Measurements from ENCODE around the gene DISP3.

DISP3 gene

DNA sequence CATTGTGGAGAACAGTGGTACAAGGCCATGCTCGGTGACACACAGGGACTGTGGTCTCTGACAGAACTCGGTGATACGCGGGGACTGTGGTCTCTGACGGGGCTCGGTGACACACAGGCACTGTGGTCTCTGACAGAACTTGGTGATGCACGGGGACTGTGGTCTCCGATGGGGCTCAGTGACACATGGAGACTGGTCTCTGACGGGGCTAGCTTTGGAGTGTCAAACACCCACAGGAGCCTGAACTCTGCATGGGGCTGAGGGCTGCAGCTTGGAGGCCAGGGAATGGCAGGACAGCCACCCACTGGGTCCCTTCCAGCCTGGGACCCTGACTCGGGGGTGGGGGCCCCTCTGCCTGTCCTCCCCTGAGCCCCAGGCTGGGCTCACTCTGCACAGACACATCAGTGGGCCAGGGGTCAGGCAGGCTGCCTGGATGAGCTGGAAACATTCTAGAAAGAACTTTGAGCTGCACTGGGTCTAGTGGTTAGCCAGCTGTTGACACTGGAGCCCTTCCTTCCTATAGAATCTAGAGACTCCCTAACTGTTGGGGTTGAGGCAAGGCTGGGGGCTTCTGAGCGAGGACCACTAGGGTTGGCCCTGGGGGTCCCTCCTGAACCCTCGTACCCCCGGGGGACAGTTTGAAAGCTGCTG is 49.8 kb downstream of the DISP3 start:
- DNase-seq (ENCODE audit: low spot score) = no peak

DNA sequence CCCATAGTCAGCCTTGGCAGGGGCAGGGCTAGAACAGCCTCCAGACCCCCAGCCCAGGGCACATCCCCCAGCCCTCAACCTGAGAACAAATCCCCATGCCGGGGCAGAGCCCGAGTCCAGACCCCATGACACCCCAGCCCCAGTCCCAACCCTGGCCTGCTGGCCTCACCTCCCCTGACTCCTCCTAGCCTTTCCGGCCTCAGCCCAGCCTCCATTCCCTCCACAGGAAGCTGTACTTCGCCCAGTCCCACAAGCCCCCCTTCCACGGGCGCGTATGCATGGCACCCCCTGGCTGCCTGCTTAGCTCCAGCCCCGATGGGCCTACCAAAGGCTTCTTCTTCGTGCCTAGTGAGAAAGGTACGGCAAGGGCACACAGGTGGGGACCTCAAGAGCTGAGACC is 50.4 kb downstream of the DISP3 start:
- DNase-seq (ENCODE audit: low spot score) = no peak

DNA sequence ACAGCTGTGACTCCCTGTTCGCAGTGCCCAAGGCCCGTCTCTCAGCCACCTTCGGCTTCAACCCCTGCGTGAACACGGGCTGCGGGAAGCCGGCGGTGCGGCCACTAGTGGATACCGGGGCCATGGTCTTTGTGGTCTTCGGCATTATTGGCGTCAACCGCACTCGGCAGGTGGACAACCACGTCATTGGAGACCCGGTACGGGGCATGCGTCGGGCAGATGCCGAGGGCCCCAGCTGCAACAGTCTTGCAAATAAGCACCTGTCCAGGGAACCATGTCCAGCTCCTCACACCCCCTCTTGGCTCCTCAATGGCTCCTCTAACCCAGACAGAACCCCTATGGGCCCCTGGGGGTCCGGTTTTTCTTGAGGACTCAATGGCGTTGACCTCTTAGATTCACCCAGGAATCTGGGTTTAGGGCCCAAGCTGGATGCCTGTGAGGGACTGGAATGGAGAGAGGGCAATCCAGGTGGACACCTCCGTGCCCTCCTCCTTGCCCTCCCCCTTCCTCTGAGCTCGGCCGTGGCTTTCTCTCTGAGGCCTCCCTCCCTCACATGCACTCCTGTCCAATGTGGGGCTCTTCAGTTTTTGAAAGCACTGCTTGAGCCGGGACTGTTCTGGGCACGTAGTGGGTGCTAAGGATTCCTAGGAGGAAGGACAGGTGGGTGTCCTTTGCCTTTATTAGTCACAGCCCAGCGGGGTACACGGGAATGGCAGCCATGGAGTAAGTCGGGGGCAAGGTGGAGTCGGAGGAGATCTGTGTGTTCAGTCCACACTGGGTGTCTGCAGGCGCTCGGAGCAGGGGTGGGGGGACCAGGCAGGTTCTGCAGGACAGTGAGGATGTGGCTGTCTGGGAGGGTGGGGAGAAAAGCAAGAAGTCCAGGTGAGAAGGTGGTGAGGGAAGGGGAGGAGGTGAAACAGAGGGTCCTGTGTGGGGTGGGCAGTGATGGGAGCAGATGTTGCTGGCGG is 51.1 kb downstream of the DISP3 start:
- DNase-seq (ENCODE audit: low spot score) = no peak

DNA sequence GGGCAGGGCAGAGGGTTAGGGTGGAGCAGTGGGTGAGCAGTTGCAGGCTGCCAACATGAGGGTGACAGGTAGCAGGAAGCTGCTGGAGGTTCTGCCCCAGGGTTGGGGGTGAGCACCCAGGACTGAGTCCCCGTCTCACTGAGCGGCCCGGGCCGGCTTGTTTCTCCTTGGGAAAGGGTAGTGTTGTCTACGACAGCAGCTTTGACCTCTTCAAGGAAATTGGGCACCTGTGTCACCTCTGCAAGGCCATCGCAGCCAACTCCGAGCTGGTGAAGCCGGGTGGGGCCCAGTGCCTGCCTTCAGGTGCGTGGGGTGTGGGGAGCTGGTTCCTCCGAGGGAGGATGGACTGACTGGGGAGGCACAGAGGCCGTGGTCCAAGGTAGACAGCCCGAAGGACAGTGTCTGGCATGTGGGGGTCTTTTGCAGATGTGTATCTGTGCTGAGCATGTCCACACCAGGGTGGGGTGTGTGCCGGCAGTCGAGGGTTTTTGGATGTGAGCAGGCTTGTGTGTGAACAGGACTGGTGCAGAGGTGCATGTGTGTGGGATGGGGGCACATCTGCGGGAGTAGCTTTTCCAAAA is 51.9 kb downstream of the DISP3 start:
- DNase-seq (ENCODE audit: low spot score) = no peak

DNA sequence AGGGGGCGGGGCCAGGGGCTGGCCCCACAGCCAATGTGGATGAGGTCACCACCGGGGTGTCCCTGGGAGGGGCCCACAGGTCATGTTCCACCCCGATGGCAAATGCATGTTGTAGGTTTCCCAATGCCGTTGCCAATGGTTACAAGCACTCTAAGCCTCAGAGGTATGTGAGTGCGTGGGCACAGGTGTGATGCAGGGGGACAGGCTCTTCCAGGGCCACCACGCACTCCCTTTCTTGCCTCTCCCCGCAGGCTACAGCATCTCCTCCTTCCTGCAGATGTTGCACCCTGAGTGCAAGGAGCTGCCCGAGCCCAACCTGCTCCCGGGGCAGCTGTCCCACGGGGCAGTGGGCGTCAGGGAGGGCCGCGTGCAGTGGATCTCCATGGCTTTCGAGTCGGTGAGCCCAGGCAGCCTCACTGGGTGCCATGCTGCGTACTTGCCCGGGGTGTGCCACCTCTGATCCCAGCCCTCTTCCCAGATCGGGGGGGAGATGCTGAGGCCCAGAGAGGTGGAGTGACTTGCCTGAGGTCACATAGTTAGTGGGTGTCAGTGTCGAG is 52.4 kb downstream of the DISP3 start:
- no peak for DNase-seq (ENCODE audit: low spot score)

DNA sequence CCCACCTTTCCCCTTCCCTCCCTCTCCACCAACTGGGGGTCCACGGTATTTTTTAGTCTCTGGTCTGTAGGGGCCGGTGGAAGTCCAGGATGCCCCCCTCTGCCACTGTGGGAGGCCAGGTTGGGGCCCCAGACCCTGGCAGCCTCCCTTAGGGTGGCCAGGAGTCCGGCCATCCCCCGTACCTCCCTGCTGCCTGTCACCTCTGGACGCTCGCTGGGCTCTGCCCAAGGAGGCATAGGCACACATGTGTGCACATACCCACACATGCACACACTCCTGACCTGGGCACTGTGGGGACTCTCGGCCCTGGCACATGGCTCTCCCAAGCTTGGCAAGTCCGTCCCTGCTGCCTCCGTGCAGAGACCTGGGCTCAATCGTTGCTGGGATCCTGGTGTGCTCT is 53.0 kb downstream of the DISP3 start:
- no peak for DNase-seq (ENCODE audit: low spot score)

DNA sequence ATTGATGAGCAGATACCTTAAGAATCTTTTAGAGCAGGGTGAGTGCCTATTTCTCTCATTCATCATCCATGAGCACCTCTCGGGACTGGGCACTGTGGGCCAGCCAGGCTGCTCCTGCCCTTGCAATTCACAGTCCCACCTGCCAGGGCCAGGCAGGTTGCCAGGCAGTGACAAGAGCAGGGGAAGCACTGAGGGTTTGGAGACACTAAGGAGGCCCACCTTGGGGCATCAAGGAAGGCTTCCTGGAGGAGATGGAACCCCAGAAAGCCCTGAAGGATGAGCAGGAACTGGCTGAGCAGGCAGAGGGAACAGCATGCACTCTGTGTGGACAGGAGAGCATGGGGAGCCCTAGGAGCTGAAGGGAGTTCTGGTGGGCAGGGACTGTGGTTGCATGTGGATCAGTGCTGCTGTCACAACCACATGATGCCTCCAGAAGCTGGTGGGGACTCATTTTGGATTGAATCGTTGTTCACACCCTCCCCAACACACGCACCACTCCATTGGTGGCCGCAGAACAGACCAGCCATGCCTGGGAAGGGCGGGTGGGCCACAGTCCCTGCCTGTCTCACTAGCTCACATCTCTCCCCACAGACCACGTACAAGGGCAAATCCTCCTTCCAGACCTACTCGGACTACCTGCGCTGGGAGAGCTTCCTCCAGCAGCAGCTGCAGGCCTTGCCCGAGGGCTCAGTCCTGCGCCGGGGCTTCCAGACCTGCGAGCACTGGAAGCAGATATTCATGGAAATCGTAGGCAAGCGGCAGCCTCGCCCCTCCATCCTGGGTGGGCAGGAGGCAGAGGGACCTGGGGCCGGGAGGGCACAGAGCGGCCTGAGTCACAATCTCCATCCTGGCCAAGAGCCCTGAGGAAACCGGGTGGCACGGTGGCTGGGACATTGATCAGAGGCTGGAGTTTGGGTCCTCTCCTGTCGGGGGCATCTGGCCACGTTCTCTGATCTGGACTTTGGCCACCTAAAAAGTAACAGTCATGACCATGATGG is 55.1 kb downstream of the DISP3 start:
- no peak for DNase-seq (ENCODE audit: low spot score)

DNA sequence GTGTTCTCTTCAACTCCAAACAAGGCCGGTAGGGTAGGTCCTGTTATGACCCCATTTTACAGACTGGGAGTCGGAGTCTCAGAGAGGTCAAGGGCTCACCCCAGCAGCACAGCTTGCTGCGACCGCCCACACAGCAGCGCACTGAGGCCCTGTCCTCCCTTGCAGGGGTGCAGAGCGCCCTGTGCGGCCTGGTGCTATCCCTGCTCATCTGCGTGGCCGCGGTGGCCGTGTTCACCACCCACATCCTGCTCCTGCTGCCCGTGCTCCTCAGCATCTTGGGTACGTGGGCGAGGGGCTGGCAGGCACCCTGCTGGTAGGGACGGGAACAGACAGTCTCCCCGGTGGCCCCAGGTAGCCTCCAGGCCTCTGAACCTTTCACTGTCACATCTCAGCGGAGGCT is 55.9 kb downstream of the DISP3 start:
- DNase-seq (ENCODE audit: low spot score) = no peak

DNA sequence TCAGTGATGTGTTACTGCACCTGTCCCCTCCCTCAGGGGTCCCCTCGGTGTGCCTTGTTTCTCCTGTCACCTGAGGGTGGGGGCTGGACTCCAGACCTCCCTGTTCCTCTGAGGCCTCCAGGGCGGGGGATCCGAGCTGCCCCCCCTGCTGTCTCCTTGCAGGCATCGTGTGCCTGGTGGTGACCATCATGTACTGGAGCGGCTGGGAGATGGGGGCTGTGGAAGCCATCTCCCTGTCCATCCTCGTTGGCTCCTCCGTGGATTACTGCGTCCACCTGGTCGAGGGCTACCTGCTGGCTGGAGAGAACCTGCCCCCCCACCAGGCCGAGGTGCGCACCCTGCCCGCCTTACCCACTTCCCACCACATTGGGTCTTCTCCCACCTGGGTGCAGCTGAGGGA is 56.4 kb downstream of the DISP3 start:
- no peak for DNase-seq (ENCODE audit: low spot score)

DNA sequence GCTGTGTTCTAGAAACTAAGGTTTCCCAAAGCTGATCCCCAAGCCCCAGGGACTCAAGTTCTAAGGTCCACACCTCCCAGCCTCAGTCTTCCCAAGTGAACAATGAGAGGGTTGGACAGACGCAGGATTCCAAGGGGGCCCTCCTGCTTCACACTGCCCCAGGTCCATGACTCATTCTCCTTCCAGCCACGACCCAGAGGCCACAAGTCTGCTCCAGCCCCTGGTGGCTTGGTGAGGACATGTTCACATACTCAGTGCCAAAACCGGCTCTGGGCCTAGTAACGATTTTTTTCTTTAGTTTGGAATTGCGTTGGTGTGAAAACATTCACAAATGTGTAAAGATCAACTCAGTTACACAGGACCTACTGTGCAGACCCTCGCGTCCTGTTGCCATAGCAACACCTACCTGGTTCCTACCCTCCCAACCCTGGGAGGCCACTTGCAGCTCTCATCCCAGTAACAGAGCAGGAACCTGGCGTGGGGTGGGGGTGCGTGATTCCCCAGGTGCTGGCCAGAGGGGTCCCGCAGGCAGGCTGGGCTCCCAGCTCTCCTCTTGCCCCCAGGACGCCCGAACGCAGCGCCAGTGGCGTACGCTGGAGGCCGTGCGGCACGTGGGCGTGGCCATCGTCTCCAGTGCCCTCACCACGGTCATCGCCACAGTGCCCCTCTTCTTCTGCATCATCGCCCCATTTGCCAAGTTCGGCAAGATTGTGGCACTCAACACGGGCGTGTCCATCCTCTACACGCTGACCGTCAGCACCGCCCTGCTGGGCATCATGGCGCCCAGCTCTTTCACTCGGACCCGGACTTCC is 57.0 kb downstream of the DISP3 start:
- no peak for DNase-seq (ENCODE audit: low spot score)

DNA sequence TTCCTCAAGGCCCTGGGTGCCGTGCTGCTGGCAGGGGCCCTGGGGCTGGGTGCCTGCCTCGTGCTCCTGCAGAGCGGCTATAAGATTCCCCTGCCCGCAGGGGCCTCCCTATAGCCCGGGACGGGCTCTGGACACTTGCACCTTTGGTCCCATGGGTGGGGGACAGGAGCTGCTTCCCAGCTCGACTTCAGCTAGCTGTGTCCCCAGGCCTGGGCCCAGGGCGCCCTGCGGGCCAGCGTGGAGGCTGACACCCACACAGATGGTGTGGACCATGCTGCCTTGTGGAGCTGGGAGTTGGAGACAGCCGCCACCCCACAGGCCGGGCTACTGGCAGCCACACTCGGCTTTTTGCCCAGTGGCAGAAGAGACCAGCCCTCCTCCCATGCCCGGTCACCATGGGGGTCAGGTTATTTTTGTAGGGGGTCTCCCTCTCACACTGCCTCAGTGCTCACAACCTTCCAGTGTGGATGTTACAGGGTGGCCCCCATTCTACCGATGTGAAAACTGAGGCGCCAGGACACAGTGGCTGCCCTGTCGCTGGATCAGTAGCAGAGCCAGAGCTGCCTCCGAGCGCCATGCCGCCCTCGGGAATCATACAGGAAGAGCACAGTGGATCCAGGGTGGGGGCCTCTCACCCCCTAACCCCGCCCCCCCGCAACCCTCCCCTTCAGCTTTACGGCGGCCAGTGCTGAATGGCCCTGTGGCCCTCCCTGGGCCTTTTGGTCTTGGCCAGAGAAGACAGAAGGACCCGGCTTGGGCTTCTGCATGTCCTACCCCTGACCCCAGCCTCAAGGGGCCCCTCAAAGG is 57.8 kb downstream of the DISP3 start:
- DNase-seq (ENCODE audit: low spot score) = no peak

DNA sequence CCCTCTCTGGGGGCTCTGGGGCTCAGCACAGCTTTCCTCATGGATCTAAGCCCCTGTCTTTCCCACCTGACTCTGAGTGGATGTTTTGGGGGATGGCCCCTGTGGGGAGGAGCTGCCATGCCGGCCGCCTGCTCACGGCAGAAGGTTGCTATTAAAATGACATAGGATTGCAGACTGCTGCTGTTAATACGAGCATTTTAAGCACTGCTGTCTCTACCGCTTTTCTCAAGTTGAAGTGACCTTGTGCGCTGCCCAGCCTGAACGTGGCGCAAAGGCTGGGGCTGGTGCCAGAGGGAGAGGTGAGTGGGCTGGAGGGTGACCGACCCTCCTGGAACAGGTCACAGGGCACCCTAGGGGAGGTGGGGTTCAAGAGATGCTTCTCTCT is 58.4 kb downstream of the DISP3 start:
- DNase-seq (ENCODE audit: low spot score) = no peak

DNA sequence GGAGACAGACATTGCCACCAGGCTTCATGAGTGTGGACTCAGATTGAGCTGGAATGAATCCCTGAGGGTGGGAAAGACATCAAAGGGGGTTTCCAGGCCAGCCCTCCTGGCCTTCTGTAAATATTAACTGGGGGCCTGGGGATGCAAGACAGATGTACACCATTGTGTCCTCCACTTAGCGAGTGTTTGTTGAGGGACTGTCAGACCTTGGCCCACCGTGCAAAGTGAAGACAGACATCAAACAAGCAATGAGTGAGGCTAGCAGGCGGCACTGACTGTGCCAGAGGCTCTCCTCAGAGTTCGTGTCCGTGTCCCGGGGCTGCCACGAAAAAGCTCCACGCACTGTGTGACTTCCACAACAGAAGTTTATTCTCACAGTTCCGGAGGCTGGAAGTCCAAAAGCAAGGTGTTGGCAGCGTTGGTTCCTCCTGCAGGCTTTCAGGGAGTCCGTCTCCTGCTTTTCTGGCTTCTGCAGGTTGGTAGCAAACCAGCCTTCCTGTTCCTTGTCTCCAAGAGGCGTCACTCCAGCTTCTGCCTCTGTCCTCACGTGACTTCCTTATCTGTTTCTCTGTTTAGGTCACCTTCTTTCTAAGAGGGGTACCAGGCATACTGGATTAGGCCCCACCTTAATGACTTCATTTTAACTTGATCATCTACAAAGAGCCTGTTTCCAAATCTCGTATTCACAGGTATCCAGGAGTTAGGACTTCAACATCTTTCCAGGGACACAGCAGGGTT is 59.1 kb downstream of the DISP3 start:
- DNase-seq (ENCODE audit: low spot score) = no peak

DNA sequence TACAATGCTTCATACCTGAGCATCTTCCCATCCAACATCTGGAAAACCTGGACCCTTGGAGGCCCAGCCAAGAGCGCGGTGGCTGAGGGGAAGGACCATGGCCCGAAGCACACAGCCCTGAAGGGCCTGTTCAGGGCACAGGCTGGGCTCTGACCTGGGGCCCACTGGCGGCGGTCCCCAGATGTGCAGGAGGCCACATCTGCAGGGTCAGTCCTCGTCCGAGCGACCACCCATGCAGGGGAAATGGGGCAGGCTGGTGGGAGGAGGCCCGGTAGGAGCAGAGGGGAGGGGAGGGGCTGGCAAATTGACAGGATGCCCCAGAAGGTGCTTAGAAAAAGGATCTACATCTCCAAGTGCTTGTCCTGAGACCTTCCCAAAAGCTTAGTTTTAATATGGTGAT is 59.9 kb downstream of the DISP3 start:
- DNase-seq (ENCODE audit: low spot score) = no peak

DNA sequence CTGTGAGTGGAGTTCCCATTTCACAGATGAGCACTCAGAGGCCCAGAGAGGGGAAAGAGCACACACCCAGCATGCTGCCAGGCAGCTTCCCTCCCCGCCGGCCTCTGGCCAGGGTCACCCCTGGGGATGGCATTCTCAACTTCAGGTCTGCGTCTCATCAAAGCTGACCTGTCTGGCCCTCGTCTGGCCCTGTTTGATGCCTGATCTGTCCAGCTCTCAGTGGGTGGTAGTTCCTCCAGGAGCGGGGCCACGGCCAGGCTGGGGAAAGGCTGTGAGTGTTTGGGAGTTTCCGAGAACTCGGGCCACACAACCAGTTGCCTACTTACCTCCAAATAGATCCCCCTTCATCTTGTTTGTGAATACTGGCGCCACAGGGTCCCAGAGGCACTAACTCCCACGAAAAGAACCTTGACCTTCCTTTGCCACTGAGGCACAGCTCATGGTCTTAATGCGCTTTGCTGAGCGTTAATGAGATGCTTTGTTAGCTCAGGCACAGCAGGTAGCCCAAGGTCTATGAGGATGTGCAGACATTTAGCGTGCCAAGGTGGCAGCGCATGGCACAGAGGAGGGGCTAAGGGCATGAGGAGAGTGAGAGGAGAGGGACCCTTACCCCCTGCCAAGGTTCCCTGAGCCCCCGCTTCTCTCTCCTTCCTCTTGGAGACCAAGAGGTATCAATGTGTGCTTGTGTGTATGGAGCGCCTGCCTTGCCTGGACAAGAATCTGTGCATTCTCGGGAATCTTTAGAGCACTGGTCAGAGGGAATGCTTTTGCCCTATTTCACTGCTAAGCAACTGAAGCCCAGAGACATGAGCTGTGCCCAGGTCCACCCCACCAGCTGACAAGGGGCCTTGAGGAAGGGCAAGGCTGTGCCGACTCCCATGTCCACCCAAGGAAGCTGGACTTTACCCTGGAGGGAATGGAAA is 61.2 kb downstream of the DISP3 start:
- DNase-seq (ENCODE audit: low spot score) = no peak

DNA sequence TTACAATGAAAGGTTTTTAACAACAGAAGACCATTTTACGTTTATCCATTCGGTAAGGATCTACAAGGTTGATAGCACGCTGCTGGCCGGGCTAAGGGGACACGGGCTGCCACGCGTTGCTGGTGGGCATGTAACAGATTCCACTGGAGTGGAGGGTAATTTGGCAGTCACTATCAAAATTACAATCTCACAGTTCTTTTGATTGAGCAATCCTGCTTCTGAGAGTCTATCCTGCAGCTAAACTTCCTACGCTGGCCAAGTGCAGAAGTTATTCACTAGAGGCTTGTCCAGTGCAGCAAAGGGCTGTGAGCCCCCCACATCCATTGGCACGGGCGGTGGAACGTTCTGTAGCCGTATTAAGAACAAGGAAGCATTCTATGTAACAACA is 61.8 kb downstream of the DISP3 start:
- DNase-seq (ENCODE audit: low spot score) = no peak

DNA sequence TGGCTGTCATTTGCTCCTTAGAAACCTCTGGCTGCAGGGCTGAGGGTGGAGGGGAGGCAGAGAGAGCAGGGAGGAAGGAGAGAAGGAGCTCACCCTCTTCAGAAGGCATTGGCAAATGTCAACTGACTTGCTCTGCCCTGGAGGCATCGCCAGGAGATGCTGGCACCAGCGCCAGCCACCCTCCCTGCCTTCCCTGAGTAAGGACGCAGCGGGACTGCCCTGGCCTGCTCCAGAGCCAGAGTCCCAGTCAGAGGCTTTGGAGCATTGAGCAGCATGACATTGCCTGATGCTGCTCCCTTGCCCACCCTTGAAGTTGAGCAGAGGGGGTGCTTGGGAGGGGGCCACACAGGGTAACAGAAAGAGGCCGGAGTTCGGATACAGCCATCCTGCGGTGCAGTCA is 62.3 kb downstream of the DISP3 start:
- no peak for DNase-seq (ENCODE audit: low spot score)

DNA sequence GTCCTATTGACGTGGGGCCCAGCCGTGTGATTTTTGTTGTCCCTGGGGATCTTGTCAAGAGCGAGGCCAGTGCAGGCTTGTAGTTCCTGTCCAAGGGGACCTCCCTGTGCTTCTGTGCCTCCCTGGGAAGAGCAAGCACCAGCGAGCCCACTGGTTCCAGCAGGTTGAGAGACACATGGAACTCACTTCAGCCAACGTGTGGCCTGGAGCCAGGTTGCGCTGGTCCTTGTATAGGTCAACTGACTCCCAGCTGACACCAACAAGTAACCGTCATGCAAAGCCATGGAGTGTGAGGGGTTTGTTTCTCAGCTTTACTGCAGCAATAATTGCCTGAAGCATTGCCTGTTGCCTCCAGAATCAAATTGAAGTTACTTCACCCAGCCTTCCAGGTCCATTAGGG is 63.0 kb downstream of the DISP3 start:
- no peak for DNase-seq (ENCODE audit: low spot score)
